K562 (cell line): ENCODE data around the gene HACL1. TPM values are rescaled to one million over a fixed set of nuclear protein-coding genes. Genes with fewer than 3 reads are reported as not detected.

Experiments used
- ATAC-seq: fragments of 200-7000 bp; cut with Tn5 transposase; 3 replicates; pipeline ENCODE4 v1.9.1; 2020; ENCODE audit warnings: moderate library complexity
- BruUV-seq: library from RNA; stranded (reverse); fragments of 400-500 nt; replicated peaks from 2 replicates; lab custom pipeline; 2021; lab: Mats Ljungman, UMichigan
- CTCF ChIA-PET: fragments of 300-600 bp; formaldehyde crosslinking; extraction: SDS; loops from one replicate; lab custom pipeline; 2021; ENCODE audit warnings: low intra/inter-chr PET ratio; lab: Yijun Ruan, JAX
- POLR2A ChIA-PET: fragments of 300-600, 350-650 bp; sonication (Branson Sonifier 250); formaldehyde crosslinking; extraction: SDS; loops from one replicate; lab custom pipeline; 2021; ENCODE audit warnings: antibody characterized with exemption, inconsistent platforms; lab: Yijun Ruan, JAX
- DNase-seq, 4 experiments: peaks; one replicate each; pipeline versions ENCODE4 v3.0.0 to v3.0.0-alpha.2; 2011 to 2018; ENCODE audit warnings: low spot score in 3 of 4, mixed read lengths in 3 of 4; ENCODE audit errors: extremely low read depth in 1 of 4
- FAIRE-seq: peaks from 2 replicates; lab custom pipeline; 2011; peaks lifted over from hg19 to GRCh38; lab: Jason Lieb, UNC
- H2AFZ ChIP-seq: 2 replicates; pipeline ENCODE4 v1.6.0; 2011; ENCODE audit warnings: low read depth, low read length, control low read depth, inconsistent platforms
- H3K27ac ChIP-seq: fragments of 200-600 bp; 3 replicates; pipeline ENCODE4 v1.8.0; 2011; ENCODE audit warnings: low read depth, mild to moderate bottlenecking, control low read depth, inconsistent platforms, low read length, moderate library complexity, mixed read lengths; ENCODE audit errors: extremely low read depth
- H3K27me3 ChIP-seq, 2 experiments: fragments of 300-600 bp in 1 of 2; 2 replicates in 1 of 2; 3 replicates in 1 of 2; pipeline versions ENCODE4 v1.6.0 to v1.8.0; 2011; ENCODE audit warnings: inconsistent platforms in 2 of 2, low read length in 2 of 2, mild to moderate bottlenecking in 1 of 2, mixed read lengths in 1 of 2, moderate library complexity in 1 of 2; ENCODE audit not compliant: control insufficient read depth in 2 of 2, insufficient read depth in 2 of 2
- H3K36me3 ChIP-seq: fragments of 300-600 bp; 3 replicates; pipeline ENCODE4 v1.8.0; 2011; ENCODE audit warnings: mild to moderate bottlenecking, low read length, inconsistent platforms; ENCODE audit not compliant: control insufficient read depth, insufficient read depth
- H3K4me1 ChIP-seq, 2 experiments: fragments of 200-600 bp in 1 of 2; replicated peaks in 1 of 2; 2 replicates in 1 of 2; 3 replicates in 1 of 2; pipeline versions ENCODE4 v1.5.1 to v1.8.0; 2011; ENCODE audit warnings: inconsistent platforms in 2 of 2, low read length in 2 of 2, mild to moderate bottlenecking in 1 of 2, mixed read lengths in 1 of 2, moderate library complexity in 1 of 2; ENCODE audit not compliant: control insufficient read depth in 2 of 2, insufficient read depth in 2 of 2
- H3K4me2 ChIP-seq: 2 replicates; pipeline ENCODE4 v1.6.1; 2011; ENCODE audit warnings: low read length, control low read depth, inconsistent platforms, mixed read lengths; ENCODE audit not compliant: insufficient read depth
- H3K4me3 ChIP-seq: fragments of 200-600 bp; sonication (generic), shearing (Covaris generic); 2 replicates; pipeline ENCODE4 v1.5.1; 2016; ENCODE audit warnings: control low read depth, inconsistent platforms
- H3K79me2 ChIP-seq: fragments of 200-600 bp; 3 replicates; pipeline ENCODE4 v1.8.0; 2011; ENCODE audit warnings: low read length, inconsistent platforms; ENCODE audit not compliant: control insufficient read depth, insufficient read depth
- H3K9ac ChIP-seq, 2 experiments: 2 replicates each; pipeline versions ENCODE4 v1.6.0 to v1.6.1; 2011; ENCODE audit warnings: low read depth in 2 of 2, low read length in 2 of 2, control low read depth in 1 of 2, inconsistent platforms in 1 of 2, mild to moderate bottlenecking in 1 of 2, mixed read lengths in 1 of 2; ENCODE audit not compliant: insufficient read depth in 1 of 2
- H3K9me1 ChIP-seq: one replicate; pipeline ENCODE4 v1.6.0; 2011; ENCODE audit warnings: inconsistent platforms, mild to moderate bottlenecking, low read length, moderate library complexity; ENCODE audit not compliant: control insufficient read depth, insufficient read depth
- H3K9me3 ChIP-seq: replicated peaks from 2 replicates; pipeline ENCODE4 v1.5.1; 2011; ENCODE audit warnings: low read depth, low read length, inconsistent platforms; ENCODE audit not compliant: control insufficient read depth, insufficient read depth
- H4K20me1 ChIP-seq: replicated peaks from 2 replicates; pipeline ENCODE4 v1.6.1; 2011; ENCODE audit warnings: low read length, inconsistent platforms, mixed read lengths; ENCODE audit not compliant: control insufficient read depth, insufficient read depth
- CBX8 ChIP-seq: fragments of 200-600 bp; sonication (generic); IDR thresholded peaks from 2 replicates; pipeline ENCODE4 v1.6.1; 2012; ENCODE audit warnings: borderline replicate concordance, mixed run types, low read depth, mild to moderate bottlenecking, moderate library complexity, mixed read lengths, low read length, control low read depth, inconsistent platforms; ENCODE audit not compliant: poor library complexity, severe bottlenecking; ENCODE audit errors: extremely low read depth
- FOXA1 ChIP-seq: fragments of 450-650 bp; IDR thresholded peaks from 2 replicates; pipeline ENCODE4 v1.6.1; 2016; ENCODE audit warnings: mild to moderate bottlenecking, borderline replicate concordance
- LEF1 ChIP-seq: fragments of 450-650 bp; IDR thresholded peaks from 2 replicates; pipeline ENCODE4 v1.6.1; 2016; ENCODE audit warnings: mild to moderate bottlenecking
- PURB ChIP-seq: sonication (generic); formaldehyde crosslinking; IDR thresholded peaks from 2 replicates; pipeline ENCODE4 v1.9.0; 2021; ENCODE audit warnings: low read depth, mild to moderate bottlenecking, missing genetic modification reagents
- SIN3B ChIP-seq: fragments of 450-650 bp; IDR thresholded peaks from 2 replicates; pipeline ENCODE4 v1.6.1; 2017; ENCODE audit warnings: low read depth, mild to moderate bottlenecking, moderate library complexity
- STAT5A ChIP-seq: IDR thresholded peaks from 2 replicates; pipeline ENCODE4 v1.6.1; 2012; ENCODE audit warnings: low read length, inconsistent platforms, borderline replicate concordance
- TCF7L2 ChIP-seq: fragments of 150-350 bp; IDR thresholded peaks from 2 replicates; pipeline ENCODE4 v1.6.1; 2016; ENCODE audit warnings: low read depth, mild to moderate bottlenecking, low read length, moderate library complexity
- ZKSCAN3 ChIP-seq: fragments of 250-450 bp; sonication (Bioruptor Pico); IDR thresholded peaks from 2 replicates; pipeline ENCODE4 v1.4.0; 2020
- ZNF511 ChIP-seq: sonication (generic); formaldehyde crosslinking; IDR thresholded peaks from 2 replicates; pipeline ENCODE4 v1.8.0; 2022; ENCODE audit warnings: mild to moderate bottlenecking, missing genetic modification reagents
- WGBS: fragments of 100-300 bp; shearing (Covaris generic); methylation state at CpG from one replicate; pipeline ENCODE4 v1.1.6; 2016; ENCODE audit warnings: low coverage, mixed read lengths; ENCODE audit not compliant: insufficient coverage; ENCODE audit errors: missing lambda C conversion rate; 5-methylcytosine and 5-hydroxymethylcytosine counted together
- in situ Hi-C: fragments of 300-500 bp; cut with MboI; formaldehyde crosslinking; loops from 4 replicates; pipeline ENCODE4 v1.15.0; 2018; ENCODE audit warnings: inconsistent platforms, mixed read lengths
- intact Hi-C: fragments of 100-400 bp; cut with micrococcal nuclease; formaldehyde crosslinking; loops from 2 replicates; pipeline ENCODE4 v1.14.2; 2022
- polyA plus RNA-seq, 8 experiments: library from polyadenylated mRNA; depleted of rRNA in 4 of 8; stranded (reverse) in 5 of 8; unstranded in 3 of 8; fragments of >200 nt; fragmentation: Nextera tagmentation in 2 of 8; fragmentation: Illumina TruSeq in 1 of 8; extraction: Ambion mirVana in 2 of 8; extraction: Trizol in 1 of 8; gene quantifications; 2 replicates each; pipeline versions ENCODE4 v1.2.1 to v1.2.3, GENCODE V29; 2011 to 2014; ENCODE audit warnings: inconsistent platforms in 1 of 8, missing spikeins in 1 of 8
- total RNA-seq, 7 experiments: library from RNA; depleted of rRNA in 6 of 7; stranded (reverse); fragments of >200 nt in 6 of 7; fragmentation: Illumina TruSeq in 2 of 7; extraction: Trizol in 2 of 7; gene quantifications; 2 replicates each; pipeline versions ENCODE4 v1.2.1 to v1.2.3, GENCODE V29; 2011 to 2021; ENCODE audit warnings: low replicate concordance in 1 of 7
- TF ChIP-seq, protein P1 (sequence below): fragments of 450-650 bp; formaldehyde crosslinking; IDR thresholded peaks from 2 replicates; pipeline ENCODE4 v1.4.0; 2020; ENCODE audit warnings: mild to moderate bottlenecking, moderate library complexity

The HACL1 gene
- total and polyA plus RNA-seq, 9 of the 15 experiments (the other 6 are each of a cell fraction or from before 2014, with no cell fraction given): 18.9 to 61.5 (median 30.5) TPM

DNA sequence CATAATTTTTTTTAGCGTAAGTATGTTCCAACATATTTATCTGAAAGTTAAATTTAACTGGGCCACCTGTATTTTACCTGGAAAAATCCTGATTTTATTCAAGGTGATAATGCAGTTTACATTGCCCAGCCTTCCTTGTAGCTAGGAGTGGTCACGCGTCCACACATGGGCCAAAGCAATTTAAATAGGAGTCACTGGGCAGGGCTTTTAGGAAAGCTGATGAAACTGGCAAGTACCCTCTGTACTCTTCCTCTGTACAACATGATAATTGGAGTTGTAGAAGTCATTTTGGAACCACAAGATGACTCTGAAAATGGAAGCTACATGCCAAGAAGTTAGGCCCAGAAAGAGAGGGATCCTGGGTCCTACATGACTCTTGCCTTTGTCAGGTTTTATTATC lies 9.6 kb upstream of the HACL1 start (continued):
- TF ChIP-seq PURB (CRISPR knock-in tag): no peak

- Histone ChIP-seq H3K9me1 (no peaks in the 10 kb centered on the region), H2AFZ (no peak overlapping the region), H3K4me3 (no peak overlapping the region), H3K9ac (no peak overlapping the region), H3K27me3 (no peaks in the 10 kb centered on the region), H3K9me3 (no peaks in the 10 kb centered on the region), H3K27ac (no peak overlapping the region), H3K79me2 (no peaks in the 10 kb centered on the region), H3K4me2 (no peak overlapping the region), H4K20me1 (no peaks in the 10 kb centered on the region), H3K36me3 (no peaks in the 10 kb centered on the region), H3K4me1 (no peaks in the 10 kb centered on the region)
- ATAC-seq (no peak), DNase-seq (no peak), FAIRE-seq (no peak)
- CTCF ChIA-PET: no interaction called here
- no TSS peak for BruUV-seq
- WGBS: 21% methylated on average over 4 of the region's 4 CpGs
- TF ChIP-seq, protein P1, sequence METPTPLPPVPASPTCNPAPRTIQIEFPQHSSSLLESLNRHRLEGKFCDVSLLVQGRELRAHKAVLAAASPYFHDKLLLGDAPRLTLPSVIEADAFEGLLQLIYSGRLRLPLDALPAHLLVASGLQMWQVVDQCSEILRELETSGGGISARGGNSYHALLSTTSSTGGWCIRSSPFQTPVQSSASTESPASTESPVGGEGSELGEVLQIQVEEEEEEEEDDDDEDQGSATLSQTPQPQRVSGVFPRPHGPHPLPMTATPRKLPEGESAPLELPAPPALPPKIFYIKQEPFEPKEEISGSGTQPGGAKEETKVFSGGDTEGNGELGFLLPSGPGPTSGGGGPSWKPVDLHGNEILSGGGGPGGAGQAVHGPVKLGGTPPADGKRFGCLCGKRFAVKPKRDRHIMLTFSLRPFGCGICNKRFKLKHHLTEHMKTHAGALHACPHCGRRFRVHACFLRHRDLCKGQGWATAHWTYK (CRISPR knock-in tag): no peak
- TF ChIP-seq ZNF511 (no peak), TCF7L2 (no peak), STAT5A (no peak), FOXA1 (no peak), CBX8 (no peak), LEF1 (no peak), SIN3B (no peak), ZKSCAN3 (CRISPR knock-in tag) (no peak)
- POLR2A ChIA-PET: interaction anchor here (0.9 kb wide), 1 partner anchor 9 kb away, joined by 3 read pairs; the partner anchor contains the start of genes BTD and HACL1
- intact Hi-C loops: no loop called here
- in situ Hi-C loops: no loop called here
Measured at GRCh38 chr3:15610082-15610759, 8.9 kb upstream of the HACL1 start.
